Activated CD4-positive, alpha-beta T cell treated with anti-CD3 and anti-CD28 coated beads for 4 hours (primary cell): ENCODE data around the gene C1QTNF12.
"Not testable (repeated sequence)": the region's sequence is repeated elsewhere in the genome, so short reads cannot be mapped to it uniquely, and the experiment has no call there.

Source experiments
- DNase-seq, 2 donors: peaks; one replicate each; pipeline ENCODE4 v3.0.0-alpha.2; 2020

Gene C1QTNF12

DNA sequence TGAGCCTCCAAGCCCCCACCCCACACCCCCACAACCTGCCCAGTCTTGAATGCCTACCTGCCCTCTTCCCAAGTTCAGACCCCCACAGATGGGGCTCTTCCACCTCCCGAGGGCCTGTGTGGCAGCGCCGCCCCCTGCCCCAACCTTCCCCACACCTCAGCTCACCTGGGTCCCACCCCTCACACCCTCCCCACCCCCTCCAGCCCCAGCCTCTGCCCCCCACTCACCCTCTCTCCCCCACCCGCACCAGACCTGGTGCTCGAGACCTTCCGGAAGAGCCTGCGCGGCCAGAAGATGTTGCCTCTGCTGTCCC, 49.4 kb downstream of the C1QTNF12 start:
- DNase-seq: no peak

DNA sequence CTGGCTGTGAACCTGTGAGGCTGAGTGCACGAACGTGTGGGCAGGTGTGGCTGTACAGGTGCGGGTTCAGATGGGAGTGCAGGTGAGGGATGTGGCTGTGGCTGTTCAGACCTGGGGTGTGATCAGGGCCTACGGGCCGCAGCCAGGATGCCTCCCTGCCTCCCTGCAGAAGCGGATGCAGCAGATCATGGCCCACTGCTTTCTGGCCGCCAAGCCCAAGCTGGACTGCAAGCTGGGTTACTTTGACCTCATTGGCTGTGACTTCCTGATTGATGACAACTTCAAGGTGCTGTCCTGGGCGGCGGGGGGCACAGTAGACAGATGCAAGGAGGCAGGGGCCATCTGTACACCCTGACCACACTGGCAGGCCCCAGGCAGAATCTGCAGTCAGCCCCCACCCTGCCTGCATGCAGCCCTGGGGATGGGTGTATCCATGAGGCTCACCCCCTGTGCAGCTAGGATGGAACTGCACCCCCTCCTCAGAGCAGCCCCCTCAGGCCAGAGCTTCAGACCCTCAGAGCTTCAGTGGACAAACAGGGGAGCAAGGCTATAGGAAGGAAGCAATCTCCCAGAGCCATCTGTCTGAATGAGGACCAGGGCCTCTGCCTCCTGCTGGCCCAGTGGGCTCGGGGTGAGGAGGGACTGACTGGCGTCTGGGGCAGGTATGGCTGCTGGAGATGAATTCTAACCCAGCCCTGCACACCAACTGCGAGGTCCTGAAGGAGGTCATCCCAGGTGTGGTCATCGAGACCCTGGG, 49.9 kb downstream of the C1QTNF12 start:
- no peak for DNase-seq

DNA sequence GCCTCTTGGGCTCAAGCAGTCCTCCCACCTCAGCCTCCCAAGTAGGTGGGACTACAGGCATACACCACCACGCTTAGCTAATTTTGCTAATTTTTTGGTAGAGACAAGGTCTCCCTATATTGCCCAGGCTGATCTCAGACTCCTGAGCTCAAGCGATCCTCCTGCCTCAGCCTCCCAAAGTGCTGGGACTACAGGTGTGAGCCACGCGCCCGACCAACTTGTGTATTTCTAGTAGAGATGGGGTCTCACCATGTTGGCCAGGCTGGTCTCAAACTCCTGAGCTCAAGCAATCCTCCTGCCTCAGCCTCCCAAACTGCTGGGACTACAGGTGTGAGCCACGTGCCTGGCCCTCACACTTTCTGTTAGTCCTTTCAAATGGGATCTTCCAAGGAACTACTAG, 50.8 kb downstream of the C1QTNF12 start:
- not testable (repeated sequence) for DNase-seq

DNA sequence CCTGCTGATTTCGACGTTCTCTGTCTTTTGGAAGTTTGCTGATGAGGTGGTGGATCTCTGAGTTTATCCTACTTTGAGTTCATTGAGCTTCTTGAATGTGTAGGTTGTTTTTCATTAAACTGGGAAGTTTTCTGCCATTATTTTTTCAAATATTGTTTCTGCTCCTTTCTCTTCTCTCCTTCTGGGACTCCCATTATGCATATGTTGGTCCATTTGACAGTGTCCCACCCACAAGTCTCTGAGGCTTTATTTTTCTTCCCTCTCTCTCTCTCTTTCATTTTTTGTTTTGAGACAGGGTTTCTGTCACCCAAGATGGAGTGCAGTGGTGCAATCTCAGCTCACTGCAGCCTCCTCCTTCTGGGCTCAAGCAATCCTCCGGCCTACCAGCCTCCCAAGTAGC, 51.8 kb downstream of the C1QTNF12 start:
- no peak for DNase-seq
